GM20000 (cell line): ENCODE measurements around the gene ACOT4.
"Not testable (repeated sequence)": the region's sequence is repeated elsewhere in the genome, so short reads cannot be mapped to it uniquely, and the experiment has no call there.

Experiments
- DNase-seq: peaks from one replicate; pipeline ENCODE4 v3.0.0; 2012; ENCODE audit warnings: low spot score
- TF ChIP-seq, protein P1 (sequence below): IDR thresholded peaks from 2 replicates; pipeline ENCODE4 v1.5.1; 2012; ENCODE audit warnings: mild to moderate bottlenecking, control low read depth; ENCODE audit errors: extremely low read depth, missing control alignments

The ACOT4 gene

DNA sequence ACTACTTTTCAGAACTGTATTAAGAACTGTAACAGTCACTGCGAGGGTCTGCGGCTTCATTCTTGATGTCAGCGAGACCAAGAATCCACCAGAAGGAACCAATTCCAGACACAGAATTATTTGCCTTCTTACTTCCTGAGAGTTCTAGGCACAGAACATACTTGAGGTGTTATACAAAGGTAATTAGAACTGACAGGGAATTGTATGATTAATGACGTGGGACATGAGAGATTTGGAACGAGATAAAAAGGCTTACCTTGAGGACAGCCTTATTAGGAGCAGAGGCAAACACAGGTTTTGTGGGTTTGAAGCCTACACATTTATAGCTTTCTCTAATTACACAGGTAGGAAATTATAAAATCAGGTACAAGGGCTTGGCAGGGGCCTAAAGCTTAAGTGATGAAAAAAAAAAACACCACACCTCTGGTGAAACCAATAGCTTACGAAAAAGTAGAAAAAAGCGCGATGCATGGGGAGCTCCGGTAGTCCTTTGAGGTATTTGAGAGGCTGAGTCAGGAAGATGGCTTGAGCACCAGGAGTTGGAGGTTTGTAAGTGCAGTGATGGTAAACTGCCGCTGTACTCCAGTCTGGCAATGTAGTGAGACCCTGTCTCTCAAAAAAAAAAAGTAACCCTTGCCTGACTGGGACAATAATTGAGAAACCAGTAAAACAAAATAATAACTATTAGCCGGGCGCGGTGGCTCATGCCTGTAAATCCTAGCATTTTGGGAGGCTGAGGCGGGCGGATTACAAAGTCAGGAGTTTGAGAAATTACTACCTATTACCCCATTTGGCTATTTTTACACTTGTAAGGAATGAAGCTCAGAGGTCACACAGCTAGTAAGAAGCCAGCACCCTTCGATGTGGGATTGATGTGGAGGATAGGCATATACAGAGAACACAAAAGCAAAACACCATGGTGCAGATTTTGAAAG is 23.5 kb upstream of the ACOT4 start:
- no peak for DNase-seq
- TF ChIP-seq, protein P1, sequence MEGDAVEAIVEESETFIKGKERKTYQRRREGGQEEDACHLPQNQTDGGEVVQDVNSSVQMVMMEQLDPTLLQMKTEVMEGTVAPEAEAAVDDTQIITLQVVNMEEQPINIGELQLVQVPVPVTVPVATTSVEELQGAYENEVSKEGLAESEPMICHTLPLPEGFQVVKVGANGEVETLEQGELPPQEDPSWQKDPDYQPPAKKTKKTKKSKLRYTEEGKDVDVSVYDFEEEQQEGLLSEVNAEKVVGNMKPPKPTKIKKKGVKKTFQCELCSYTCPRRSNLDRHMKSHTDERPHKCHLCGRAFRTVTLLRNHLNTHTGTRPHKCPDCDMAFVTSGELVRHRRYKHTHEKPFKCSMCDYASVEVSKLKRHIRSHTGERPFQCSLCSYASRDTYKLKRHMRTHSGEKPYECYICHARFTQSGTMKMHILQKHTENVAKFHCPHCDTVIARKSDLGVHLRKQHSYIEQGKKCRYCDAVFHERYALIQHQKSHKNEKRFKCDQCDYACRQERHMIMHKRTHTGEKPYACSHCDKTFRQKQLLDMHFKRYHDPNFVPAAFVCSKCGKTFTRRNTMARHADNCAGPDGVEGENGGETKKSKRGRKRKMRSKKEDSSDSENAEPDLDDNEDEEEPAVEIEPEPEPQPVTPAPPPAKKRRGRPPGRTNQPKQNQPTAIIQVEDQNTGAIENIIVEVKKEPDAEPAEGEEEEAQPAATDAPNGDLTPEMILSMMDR = no peak

DNA sequence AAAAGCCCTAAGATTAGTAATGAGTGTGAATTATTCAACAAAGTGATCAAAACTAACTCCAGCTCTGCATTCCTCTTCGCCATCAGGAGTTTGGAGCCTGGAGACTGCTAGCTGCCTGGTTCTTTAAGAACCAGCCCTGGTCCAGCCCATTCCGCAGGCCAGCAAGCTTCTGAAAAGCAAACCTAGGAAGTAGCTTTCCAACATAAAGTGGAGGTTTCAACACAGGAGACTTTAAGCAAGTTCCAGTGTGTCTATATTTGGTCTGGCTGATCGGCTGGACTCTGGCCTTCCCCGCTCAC is 22.8 kb upstream of the ACOT4 start:
- DNase-seq = peak; percentile 24

DNA sequence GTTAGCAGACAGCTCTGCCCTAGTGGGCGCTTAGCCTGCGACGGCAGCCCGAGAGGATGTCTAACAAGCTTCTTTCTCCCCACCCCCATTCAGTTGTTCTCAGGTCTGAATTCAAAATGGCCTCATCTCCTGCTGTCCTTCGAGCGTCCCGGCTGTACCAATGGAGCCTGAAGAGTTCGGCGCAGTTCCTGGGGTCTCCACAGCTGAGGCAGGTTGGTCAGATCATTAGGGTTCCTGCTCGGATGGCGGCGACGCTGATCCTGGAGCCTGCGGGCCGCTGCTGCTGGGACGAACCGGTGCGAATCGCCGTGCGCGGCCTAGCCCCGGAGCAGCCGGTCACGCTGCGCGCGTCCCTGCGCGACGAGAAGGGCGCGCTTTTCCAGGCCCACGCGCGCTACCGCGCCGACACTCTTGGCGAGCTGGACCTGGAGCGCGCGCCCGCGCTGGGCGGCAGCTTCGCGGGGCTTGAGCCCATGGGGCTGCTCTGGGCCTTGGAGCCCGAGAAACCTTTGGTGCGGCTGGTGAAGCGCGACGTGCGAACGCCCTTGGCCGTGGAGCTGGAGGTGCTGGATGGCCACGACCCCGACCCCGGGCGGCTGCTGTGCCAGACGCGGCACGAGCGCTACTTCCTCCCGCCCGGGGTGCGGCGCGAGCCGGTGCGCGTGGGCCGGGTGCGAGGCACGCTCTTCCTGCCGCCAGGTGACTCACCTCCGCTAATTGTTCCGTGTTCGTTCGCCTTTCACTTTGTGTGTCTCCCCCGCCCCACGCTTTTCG is 22.3 kb upstream of the ACOT4 start, which contains the start of gene ACOT2:
Gene ACOT2, plus strand, starts transcription at position 29 of the 774 bp plus-strand sequence. Its CDS starts 28 bp downstream, at position 57.
- DNase-seq = peak; percentile 92

DNA sequence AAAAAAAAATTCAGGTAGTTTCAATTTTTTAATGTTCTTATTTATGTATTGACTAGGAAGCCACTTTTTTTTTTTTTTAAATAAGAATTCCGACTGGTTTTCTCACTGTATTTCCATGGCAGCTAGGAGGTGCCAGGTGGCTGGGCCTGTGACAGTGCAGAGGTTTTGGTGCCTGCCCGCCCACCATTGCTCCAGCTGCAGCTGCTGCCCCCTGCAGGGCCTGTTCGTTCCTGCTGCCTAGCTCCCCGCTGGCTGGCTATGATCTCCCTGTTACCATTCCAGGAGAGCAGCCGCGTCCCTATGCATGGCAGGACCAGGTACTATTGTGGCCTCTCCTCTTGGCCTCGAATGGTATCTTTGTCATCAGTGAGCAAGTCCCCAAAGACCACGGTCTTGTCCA is 20.8 kb upstream of the ACOT4 start:
- not testable (repeated sequence) for DNase-seq

DNA sequence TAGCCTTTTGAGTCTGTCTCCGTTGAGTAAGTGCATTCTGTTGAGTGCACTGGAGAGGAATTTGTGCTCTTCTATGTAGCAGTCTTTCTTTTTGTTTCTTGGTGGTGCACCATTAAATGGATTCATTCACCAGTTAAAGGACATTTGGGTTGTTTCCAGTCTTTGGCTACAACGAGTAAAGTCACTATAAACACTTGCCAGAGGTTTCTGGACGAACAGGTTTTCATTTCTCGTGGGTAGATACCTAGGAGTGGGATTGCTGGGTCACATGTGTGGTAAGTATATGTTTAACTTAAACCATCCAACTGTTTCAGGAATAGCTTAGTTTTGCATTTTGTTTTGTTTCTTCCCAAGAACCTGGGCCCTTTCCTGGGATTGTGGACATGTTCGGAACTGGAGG is 18.6 kb upstream of the ACOT4 start:
- DNase-seq = not testable (repeated sequence)

DNA sequence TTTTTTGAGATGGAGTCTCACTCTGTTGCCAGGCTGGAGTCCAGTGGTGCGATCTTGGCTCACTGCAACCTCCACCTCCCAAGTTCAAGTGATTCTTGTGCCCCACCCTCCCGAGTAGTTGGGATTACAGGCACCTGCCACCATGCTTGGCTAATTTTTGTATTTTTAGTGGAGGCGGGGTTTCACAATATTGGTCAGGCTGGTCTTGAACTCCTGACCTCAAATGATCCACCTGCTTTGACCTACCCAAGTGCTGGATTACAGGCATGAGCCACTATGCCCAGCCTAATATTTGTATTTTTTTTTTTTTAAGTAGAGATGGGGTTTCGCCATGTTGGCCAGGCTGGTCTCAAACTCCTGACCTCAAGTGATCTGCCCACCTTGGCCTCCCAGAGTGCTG is 17.9 kb upstream of the ACOT4 start:
- not testable (repeated sequence) for DNase-seq

DNA sequence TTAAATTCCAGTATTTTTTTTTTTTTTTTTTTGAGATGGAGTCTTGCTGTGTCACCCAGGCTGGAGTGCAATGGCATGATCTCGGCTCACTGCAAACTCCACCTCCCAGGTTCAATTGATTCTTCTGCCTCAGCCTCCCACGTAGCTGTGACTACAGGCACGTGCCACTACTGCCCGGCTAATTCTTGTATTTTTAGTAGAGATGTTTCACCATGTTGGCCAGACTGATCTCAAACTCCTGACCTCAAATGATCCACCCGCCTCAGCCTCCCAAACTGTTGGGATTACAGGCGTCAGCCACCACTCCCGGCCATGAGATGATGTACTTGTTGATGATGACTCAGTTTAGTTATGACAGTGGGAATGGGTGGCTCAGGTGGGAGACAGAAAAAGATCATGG is 17.4 kb upstream of the ACOT4 start:
- not testable (repeated sequence) for DNase-seq

DNA sequence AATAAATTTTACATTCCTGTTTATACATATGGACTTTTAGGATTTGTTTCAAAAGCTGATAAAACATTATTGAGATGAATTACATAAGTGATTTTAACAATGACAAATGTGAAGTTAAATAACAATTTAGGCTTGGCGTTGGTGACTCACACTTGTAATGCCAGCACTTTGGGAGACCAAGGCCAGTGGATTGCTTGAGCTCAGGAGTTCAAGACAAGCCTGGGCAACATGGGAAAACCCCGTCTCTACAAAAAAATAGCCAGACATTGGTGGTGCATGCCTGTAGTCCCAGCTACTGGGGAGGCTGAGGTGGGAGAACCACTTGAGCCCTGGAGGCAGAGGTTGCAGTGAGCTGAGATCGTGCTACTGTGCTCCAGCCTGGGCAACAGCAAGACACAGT is 15.3 kb upstream of the ACOT4 start:
- DNase-seq = no peak
- TF ChIP-seq, protein P1 = no peak

DNA sequence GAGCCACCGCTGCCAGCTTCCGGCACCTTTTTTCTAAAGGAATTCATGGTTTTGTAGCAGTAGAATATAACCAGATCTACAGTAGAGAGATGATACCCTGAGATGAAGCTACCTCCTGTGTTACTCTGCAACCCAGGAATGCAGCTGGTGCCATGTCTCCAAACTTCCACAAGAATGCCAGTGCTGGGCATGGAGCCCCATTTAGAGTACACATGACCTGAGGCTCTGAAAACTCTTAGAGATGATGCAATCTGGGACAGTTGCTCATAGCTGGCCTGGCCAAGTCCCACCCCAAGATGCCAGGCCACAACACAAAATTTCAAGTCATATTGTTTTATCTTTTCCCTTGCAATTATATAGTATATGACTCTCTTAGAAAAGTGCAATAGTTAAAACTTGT is 14.5 kb upstream of the ACOT4 start:
- not testable (repeated sequence) for DNase-seq

DNA sequence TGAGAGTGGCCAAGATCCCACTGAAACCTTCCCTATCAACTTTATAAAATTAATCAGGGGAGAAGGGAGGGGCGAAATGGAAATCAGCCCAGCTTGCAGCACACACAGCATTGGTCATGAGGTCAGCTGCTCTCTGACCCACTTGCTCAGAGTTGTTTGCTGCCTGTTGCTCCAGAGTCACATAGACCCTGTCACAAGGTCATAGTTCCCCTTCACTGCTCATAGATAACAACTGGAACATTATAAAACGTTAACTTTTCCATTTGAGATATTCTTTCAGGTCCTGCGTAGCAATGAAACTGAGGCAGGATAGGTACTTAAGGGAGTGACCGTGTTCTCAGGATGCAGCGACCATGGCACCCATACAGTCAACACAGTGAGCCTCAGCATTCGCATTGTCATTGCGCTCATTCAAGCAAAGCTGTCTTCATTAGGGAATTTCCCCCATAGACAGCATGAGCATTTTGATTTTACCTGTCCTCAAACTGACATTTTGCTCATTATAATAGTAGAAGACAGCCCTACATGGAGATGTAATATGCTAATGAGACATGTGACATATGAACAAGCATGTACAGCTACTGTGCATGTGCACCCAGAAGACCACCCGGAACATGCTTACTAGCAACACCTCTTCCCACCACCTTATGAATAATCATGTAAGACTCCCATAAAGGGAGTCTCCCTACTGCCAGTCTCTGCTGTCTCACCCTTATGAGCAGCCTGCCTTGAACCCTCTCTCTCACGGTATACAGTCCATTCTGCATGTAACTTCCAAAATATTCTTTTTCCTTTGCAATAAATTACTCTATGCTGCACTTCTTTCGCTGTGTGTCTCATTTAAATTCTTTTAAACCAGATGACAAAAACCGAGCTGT is 9.3 kb upstream of the ACOT4 start:
- DNase-seq = not testable (repeated sequence)

DNA sequence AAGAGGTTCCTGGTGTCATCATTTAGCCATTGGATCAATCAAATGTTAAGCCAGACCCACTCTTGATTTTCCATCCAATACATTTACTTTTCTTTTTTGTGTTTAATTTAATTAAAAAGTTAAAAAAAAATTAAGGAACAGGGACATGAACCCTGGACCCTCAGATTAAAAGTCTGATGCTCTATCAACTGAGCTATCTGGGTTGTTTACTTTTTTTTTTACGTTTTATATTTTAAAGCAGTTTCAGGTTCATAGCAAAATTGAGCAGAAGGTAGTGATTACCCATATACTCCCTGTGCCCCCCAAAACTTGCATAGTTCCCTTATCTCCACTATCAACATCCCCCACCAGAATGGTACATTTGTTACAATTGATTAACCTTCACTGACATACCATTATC is 3.0 kb upstream of the ACOT4 start:
- TF ChIP-seq, protein P1 = no peak
- DNase-seq = no peak
